ENCODE measurements around the gene OSTF1. TPM values are rescaled to one million over a fixed set of nuclear protein-coding genes. Genes with fewer than 3 reads are reported as not detected.
A peak's percentile ranks its signal among the peaks of the same experiment; 100 is the strongest.

OSTF1 gene
- total RNA-seq, 1 donor from 2014 or later: 71.1 TPM

DNA sequence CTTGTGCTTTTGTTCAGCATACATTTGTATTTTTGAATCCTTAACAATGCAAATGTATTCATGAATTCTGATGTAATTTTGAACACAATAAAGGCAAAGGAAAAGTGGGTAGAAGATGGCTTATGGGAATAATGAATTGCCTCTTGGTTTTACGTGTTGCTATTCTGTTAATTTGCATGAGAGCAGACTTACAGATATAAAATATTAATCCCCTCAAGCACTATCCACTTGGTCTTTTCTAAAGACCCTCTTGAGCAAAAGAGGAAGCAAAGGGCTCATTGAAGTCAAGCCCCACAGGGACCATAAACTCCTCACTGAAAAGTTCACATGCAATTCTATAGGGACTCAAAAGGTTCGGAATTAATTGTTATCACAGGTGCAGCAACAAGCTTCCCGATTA is 51.9 kb downstream of the OSTF1 start:
- no peak overlapping the region for H3K4me3 ChIP-seq (ENCODE audit: low read depth, low read length)
- TF ChIP-seq, protein P1, sequence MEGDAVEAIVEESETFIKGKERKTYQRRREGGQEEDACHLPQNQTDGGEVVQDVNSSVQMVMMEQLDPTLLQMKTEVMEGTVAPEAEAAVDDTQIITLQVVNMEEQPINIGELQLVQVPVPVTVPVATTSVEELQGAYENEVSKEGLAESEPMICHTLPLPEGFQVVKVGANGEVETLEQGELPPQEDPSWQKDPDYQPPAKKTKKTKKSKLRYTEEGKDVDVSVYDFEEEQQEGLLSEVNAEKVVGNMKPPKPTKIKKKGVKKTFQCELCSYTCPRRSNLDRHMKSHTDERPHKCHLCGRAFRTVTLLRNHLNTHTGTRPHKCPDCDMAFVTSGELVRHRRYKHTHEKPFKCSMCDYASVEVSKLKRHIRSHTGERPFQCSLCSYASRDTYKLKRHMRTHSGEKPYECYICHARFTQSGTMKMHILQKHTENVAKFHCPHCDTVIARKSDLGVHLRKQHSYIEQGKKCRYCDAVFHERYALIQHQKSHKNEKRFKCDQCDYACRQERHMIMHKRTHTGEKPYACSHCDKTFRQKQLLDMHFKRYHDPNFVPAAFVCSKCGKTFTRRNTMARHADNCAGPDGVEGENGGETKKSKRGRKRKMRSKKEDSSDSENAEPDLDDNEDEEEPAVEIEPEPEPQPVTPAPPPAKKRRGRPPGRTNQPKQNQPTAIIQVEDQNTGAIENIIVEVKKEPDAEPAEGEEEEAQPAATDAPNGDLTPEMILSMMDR (IDR thresholded peaks at IDR 0.05; ENCODE audit: insufficient read depth, low read length, severe bottlenecking): no peak
- DNase-seq (ENCODE audit: low read depth) (no peak), FAIRE-seq (no peak)
- H3K27me3 ChIP-seq (ENCODE audit: control insufficient read depth, insufficient read depth, low read length): no peaks in the 10 kb centered on the region
- peaks cover 17% of the 10 kb centered on the region for H3K36me3 ChIP-seq (ENCODE audit: control insufficient read depth, insufficient read depth, low read length)

DNA sequence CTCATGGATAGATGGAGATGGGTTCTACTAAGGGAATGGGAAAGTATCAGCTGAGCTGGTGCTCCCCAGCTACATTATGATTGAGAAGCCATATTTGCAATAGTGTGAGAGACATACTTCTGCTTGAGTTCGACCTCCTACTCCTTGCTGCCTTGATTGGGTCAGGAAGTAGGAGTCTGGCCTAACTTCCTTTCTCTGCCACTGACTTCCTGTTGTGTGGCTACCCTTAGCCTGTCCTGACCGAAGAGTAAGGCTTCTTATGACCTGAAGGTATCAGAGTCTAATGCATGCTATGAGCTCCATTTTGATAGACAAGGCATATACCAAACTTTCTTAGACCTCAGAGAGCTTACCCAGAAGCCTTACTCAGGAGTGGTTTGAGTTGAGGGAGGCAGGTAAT is 53.9 kb downstream of the OSTF1 start:
- TF ChIP-seq, protein P1 (IDR thresholded peaks at IDR 0.05; ENCODE audit: insufficient read depth, low read length, severe bottlenecking): no peak
- H3K27me3 ChIP-seq (ENCODE audit: control insufficient read depth, insufficient read depth, low read length): no peaks in the 10 kb centered on the region
- peaks cover 10% of the 10 kb centered on the region for H3K36me3 ChIP-seq (ENCODE audit: control insufficient read depth, insufficient read depth, low read length)
- peak; percentile 60 for FAIRE-seq
- no peak overlapping the region for H3K4me3 ChIP-seq (ENCODE audit: low read depth, low read length)
- DNase-seq (ENCODE audit: low read depth): no peak

DNA sequence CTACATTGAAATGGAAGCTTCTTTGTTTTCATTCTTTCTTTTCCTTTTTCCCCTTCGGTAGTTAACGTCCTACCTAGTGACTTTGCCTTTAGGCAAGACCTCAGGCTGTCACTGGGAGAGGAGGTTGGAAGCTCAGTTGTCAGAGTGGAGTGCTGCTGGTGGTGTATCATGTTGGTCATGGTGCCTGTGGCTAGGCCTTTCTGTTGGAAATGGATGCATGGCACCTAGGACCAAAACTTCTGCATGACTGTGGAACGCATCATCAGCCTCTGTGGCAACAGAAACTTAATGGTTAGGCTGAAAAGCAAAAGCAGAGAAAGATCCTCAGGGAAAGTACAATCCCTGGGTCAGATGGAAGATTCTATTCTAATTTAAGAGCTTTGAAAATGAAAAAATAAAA is 57.9 kb downstream of the OSTF1 start:
- FAIRE-seq: peak; percentile 23
- H3K27me3 ChIP-seq (ENCODE audit: control insufficient read depth, insufficient read depth, low read length): no peaks in the 10 kb centered on the region
- peak; percentile 37 for DNase-seq (ENCODE audit: low read depth)
- H3K36me3 ChIP-seq (ENCODE audit: control insufficient read depth, insufficient read depth, low read length): peaks cover 9% of the 10 kb centered on the region
- no peak overlapping the region for H3K4me3 ChIP-seq (ENCODE audit: low read depth, low read length)
- TF ChIP-seq, protein P1 (IDR thresholded peaks at IDR 0.05; ENCODE audit: insufficient read depth, low read length, severe bottlenecking): no peak

DNA sequence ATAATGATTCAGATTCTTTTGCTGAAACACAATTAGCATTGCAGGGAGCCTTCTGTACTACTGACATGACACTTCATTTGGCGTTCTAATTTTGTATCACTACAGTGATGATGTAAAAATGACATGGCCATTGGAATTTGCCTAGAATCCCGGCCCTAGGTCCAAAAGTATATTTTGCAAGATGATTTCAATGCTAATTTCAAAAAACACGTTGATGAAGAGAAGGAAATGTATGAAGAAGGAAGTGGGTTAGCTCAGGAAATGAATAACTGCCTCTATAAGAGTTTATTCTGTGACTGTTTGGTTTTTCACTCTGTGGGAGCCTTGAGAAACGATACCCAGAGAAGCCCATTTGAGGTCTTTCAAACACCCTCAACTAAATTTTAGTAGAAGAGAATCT is 59.3 kb downstream of the OSTF1 start:
- DNase-seq (ENCODE audit: low read depth) (peak; percentile 10), FAIRE-seq (no peak)
- peaks cover 5% of the 10 kb centered on the region for H3K36me3 ChIP-seq (ENCODE audit: control insufficient read depth, insufficient read depth, low read length)
- H3K4me3 ChIP-seq (ENCODE audit: low read depth, low read length): no peak overlapping the region
- TF ChIP-seq, protein P1 (IDR thresholded peaks at IDR 0.05; ENCODE audit: insufficient read depth, low read length, severe bottlenecking): no peak
- H3K27me3 ChIP-seq (ENCODE audit: control insufficient read depth, insufficient read depth, low read length): no peaks in the 10 kb centered on the region

DNA sequence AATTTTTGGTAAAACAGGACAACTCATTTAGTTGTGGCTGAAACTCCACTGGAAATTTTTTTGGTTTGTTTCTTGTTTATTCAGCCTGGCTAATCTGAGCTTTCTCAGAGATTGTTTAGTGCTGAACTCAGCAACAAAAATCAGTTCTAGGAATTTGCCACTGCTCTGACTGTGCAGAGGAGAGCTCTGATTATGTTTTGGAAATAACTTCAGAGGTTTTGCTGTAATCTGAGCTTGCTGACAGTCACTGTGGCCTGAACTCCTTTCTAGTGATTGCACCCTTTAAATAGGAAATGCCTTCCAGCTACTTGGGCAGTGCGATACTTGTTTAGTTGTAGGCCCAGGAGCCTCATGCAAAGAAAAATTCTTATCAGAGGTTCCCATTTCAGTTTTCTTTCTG is 60.2 kb downstream of the OSTF1 start:
- DNase-seq (ENCODE audit: low read depth) (peak; percentile 4), FAIRE-seq (no peak)
- H3K36me3 ChIP-seq (ENCODE audit: control insufficient read depth, insufficient read depth, low read length): peaks cover 5% of the 10 kb centered on the region
- TF ChIP-seq, protein P1 (IDR thresholded peaks at IDR 0.05; ENCODE audit: insufficient read depth, low read length, severe bottlenecking): no peak
- H3K27me3 ChIP-seq (ENCODE audit: control insufficient read depth, insufficient read depth, low read length): no peaks in the 10 kb centered on the region
- H3K4me3 ChIP-seq (ENCODE audit: low read depth, low read length): no peak overlapping the region

DNA sequence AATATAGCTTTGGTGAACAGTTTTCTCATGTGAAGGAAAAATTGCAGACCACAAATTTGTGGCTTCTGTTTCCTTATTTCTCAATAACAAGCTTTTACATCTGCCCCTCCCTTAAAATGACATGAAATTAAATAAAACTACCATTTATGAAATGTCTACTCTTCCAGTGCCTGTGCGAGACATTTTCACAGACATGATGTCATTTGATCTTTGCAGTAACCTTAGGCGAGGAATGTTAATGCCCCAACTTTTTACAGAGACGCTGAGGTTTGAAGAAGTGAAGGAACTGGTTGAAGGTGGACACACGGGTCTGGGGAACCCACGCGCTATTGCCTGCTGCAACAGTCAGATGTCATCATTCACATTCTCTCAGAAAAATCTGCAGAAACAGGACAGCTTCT is 61.5 kb downstream of the OSTF1 start:
- peaks cover 2% of the 10 kb centered on the region for H3K36me3 ChIP-seq (ENCODE audit: control insufficient read depth, insufficient read depth, low read length)
- no peak for FAIRE-seq

More for the DNA sequence above, 61.5 kb downstream of the OSTF1 start:
- TF ChIP-seq, protein P1 (IDR thresholded peaks at IDR 0.05; ENCODE audit: insufficient read depth, low read length, severe bottlenecking): no peak
- no peak for DNase-seq (ENCODE audit: low read depth)
- H3K4me3 ChIP-seq (ENCODE audit: low read depth, low read length): no peak overlapping the region
- no peaks in the 10 kb centered on the region for H3K27me3 ChIP-seq (ENCODE audit: control insufficient read depth, insufficient read depth, low read length)

Data from bronchial epithelial cell (primary cell).